Lung (tissue), 12 donors: ENCODE results near the gene ABCB10. TPM values are rescaled to one million over a fixed set of nuclear protein-coding genes. Genes with fewer than 3 reads are reported as not detected.
A peak's percentile ranks its signal among the peaks of the same experiment; 100 is the strongest.
"Not testable (repeated sequence)": the region's sequence is repeated elsewhere in the genome, so short reads cannot be mapped to it uniquely, and the experiment has no call there.

ENCODE experiments used
- ATAC-seq: fragments of 200-7000 bp; cut with Tn5 transposase; one replicate; pipeline ENCODE4 v1.9.1; 2020; ENCODE audit warnings: moderate number of reproducible peaks; ENCODE audit not compliant: insufficient read depth, low FRiP score
- DNase-seq, 3 donors: peaks; one replicate each; pipeline ENCODE4 v3.0.0-alpha.2; 2013 to 2017
- H3K27ac ChIP-seq, 2 donors: one replicate each; pipeline ENCODE4 v1.5.1; 2013; ENCODE audit warnings: mild to moderate bottlenecking in 2 of 2, moderate library complexity in 2 of 2, control low read depth in 1 of 2, inconsistent platforms in 1 of 2, low read depth in 1 of 2, low read length in 1 of 2
- H3K27me3 ChIP-seq, 3 donors: one replicate each; pipeline ENCODE4 v1.5.1; 2013; ENCODE audit warnings: low read length in 2 of 3; ENCODE audit not compliant: control insufficient read depth in 3 of 3, insufficient read depth in 3 of 3
- H3K36me3 ChIP-seq, 4 donors: one replicate each; pipeline ENCODE4 v1.5.1; 2013; ENCODE audit warnings: low read length in 4 of 4, mild to moderate bottlenecking in 1 of 4, moderate library complexity in 1 of 4; ENCODE audit not compliant: control insufficient read depth in 4 of 4, insufficient read depth in 4 of 4
- H3K4me1 ChIP-seq, 5 donors: one replicate each; pipeline ENCODE4 v1.5.1; 2013; ENCODE audit warnings: low read length in 5 of 5, mild to moderate bottlenecking in 2 of 5, moderate library complexity in 1 of 5; ENCODE audit not compliant: control insufficient read depth in 5 of 5, insufficient read depth in 5 of 5
- H3K4me3 ChIP-seq: one replicate; pipeline ENCODE4 v1.5.1; 2013; ENCODE audit warnings: mild to moderate bottlenecking, control low read depth, moderate library complexity
- H3K9ac ChIP-seq, 2 donors: one replicate each; pipeline ENCODE4 v1.5.1; 2013; ENCODE audit warnings: low read length in 2 of 2, control low read depth in 1 of 2; ENCODE audit not compliant: insufficient read depth in 1 of 2
- H3K9me3 ChIP-seq, 4 donors: one replicate each; pipeline ENCODE4 v1.5.1; 2013; ENCODE audit warnings: low read length in 3 of 4, mild to moderate bottlenecking in 1 of 4, moderate library complexity in 1 of 4; ENCODE audit not compliant: control insufficient read depth in 4 of 4, insufficient read depth in 3 of 4
- WGBS, 2 donors: extraction: QIAGEN DNeasy Blood & Tissue Kit; methylation state at CpG; one replicate each; pipeline ENCODE4 v1.1.7; 2013; 5-methylcytosine and 5-hydroxymethylcytosine counted together
- polyA plus RNA-seq, 2 donors: library from polyadenylated mRNA; stranded (reverse); fragments of 200-250 nt; gene quantifications; one replicate each; pipeline ENCODE4 v1.2.1, GENCODE V29; 2013
- total RNA-seq, 2 donors: library from RNA; depleted of rRNA in 1 of 2; stranded (reverse); fragments of >200 nt in 1 of 2; gene quantifications; one replicate each; pipeline ENCODE4 v1.2.1, GENCODE V29; 2014 to 2021
- TF ChIP-seq, protein P1 (sequence below): IDR thresholded peaks from 2 replicates; pipeline ENCODE4 v1.5.1; 2012; ENCODE audit warnings: mild to moderate bottlenecking; ENCODE audit errors: control extremely low read depth, extremely low read depth
- donor health status: control.
- donor health status: control.
- donor health status: Bipolar disorder and iron deficiency.
- donor health status: healthy.
- donor health status: DM: yes; HTN: yes; CAD: no.

ABCB10 gene
- total and polyA plus RNA-seq, 4 donors, result 6.5 to 23.5 (median 14.2) TPM

GRCh38 chr1:229511201-229511600 lies 47.3 kb downstream of the ABCB10 start:
- H3K4me3 ChIP-seq, H3K9me3 ChIP-seq, H3K36me3 ChIP-seq, ATAC-seq, H3K9ac ChIP-seq, H3K27me3 ChIP-seq, DNase-seq, H3K27ac ChIP-seq: not testable (repeated sequence)
- 37 to 88% methylated on average over 2 of the region's 2 CpGs for WGBS, 2 donors
- H3K4me1 ChIP-seq, result peaks cover 0 to 18% (median 6%) of the 10 kb centered on the region in 5 donors

GRCh38 chr1:229509576-229509975 lies 48.9 kb downstream of the ABCB10 start:
- Histone ChIP-seq H3K4me3 (no peak overlapping the region), H3K27me3 (no peaks in the 10 kb centered on the region), H3K9me3 (no peaks in the 10 kb centered on the region), H3K4me1 (peaks cover 0 to 18% (median 6%) of the 10 kb centered on the region in 5 donors), H3K9ac (no peak overlapping the region), H3K36me3 (peaks cover 0 to 5% (median 2%) of the 10 kb centered on the region in 4 donors), H3K27ac (no peak overlapping the region)
- 53 to 57% methylated on average over 2 of the region's 2 CpGs for WGBS, 2 donors
- peak in 1 of 3 donors; percentile 1 for DNase-seq
- TF ChIP-seq, protein P1, sequence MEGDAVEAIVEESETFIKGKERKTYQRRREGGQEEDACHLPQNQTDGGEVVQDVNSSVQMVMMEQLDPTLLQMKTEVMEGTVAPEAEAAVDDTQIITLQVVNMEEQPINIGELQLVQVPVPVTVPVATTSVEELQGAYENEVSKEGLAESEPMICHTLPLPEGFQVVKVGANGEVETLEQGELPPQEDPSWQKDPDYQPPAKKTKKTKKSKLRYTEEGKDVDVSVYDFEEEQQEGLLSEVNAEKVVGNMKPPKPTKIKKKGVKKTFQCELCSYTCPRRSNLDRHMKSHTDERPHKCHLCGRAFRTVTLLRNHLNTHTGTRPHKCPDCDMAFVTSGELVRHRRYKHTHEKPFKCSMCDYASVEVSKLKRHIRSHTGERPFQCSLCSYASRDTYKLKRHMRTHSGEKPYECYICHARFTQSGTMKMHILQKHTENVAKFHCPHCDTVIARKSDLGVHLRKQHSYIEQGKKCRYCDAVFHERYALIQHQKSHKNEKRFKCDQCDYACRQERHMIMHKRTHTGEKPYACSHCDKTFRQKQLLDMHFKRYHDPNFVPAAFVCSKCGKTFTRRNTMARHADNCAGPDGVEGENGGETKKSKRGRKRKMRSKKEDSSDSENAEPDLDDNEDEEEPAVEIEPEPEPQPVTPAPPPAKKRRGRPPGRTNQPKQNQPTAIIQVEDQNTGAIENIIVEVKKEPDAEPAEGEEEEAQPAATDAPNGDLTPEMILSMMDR, result no peak
- ATAC-seq, result no peak

DNA sequence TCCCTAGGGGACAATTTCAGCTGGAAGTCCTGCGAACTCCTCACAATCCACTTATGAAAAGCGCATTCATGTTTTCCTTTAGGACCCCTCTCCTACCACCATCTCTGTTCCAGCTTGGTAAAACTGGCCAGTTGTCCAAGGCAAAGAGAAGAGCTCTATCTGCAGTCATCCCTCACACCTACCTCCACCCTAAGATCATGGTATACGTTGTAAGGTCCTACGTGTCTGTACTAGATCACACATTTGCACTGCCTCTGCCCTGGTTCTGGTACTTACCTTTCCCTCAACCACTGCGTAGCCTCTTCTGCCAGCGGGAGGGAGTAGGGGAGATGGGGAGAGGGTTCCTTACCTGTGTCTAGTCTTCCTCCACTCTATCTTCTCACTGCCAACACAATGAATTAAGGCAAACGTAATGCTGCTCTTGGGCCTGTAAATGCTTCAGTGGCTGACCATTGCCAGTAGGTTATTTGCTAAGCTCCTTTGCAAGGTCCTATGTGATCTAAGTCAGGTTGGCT lies 49.6 kb downstream of the ABCB10 start:
- no peaks in the 10 kb centered on the region for H3K27me3 ChIP-seq
- ATAC-seq (no peak), DNase-seq (no peak)
- WGBS, 2 donors, result 86 to 88% methylated on average over 7 of the region's 7 CpGs
- H3K36me3 ChIP-seq, result peaks cover 0 to 8% (median 2%) of the 10 kb centered on the region in 4 donors
- peaks cover 0 to 18% (median 6%) of the 10 kb centered on the region in 5 donors for H3K4me1 ChIP-seq
- TF ChIP-seq, protein P1, result no peak
- H3K4me3 ChIP-seq, result peak overlapping the region; percentile 66
- peak overlapping the region; percentile 93 to 96 for H3K9ac ChIP-seq
- H3K27ac ChIP-seq, result peak overlapping the region; percentile 95 to 99
- no peaks in the 10 kb centered on the region for H3K9me3 ChIP-seq

- peak within 1 kb of the TSS; percentile 99 for H3K4me3 ChIP-seq
- TF ChIP-seq, protein P1, result no peak
- DNase-seq, result peak; percentile 99 to 100 (median 99)
- no peaks in the 10 kb centered on the region for H3K27me3 ChIP-seq
- peaks cover 0 to 18% (median 6%) of the 10 kb centered on the region in 5 donors for H3K4me1 ChIP-seq
- peaks cover 0 to 8% (median 2%) of the 10 kb centered on the region in 4 donors for H3K36me3 ChIP-seq
- WGBS, 2 donors, result 0 to 1% methylated on average over 58 to 65 of the region's 65 CpGs
- H3K9me3 ChIP-seq, result no peaks in the 10 kb centered on the region
- peak within 1 kb of the TSS; percentile 95 to 99 for H3K27ac ChIP-seq
- peak; percentile 97 for ATAC-seq
- peak within 1 kb of the TSS; percentile 93 to 99 for H3K9ac ChIP-seq
These were observed 50.3 kb downstream of the ABCB10 start, which contains the start of gene NUP133 for GRCh38 chr1:229507951-229508822. NUP133 (minus strand) TSS chr1:229508341; CDS start chr1:229508249, 92 bp downstream.
